ENCODE results near the gene SYF2. TPM values are rescaled to one million over a fixed set of nuclear protein-coding genes. Genes with fewer than 3 reads are reported as not detected.
"Not testable (repeated sequence)": the region's sequence is repeated elsewhere in the genome, so short reads cannot be mapped to it uniquely, and the experiment has no call there.

The SYF2 gene
- total RNA-seq, 1 experiment from 2014 or later, result 30.2 TPM

- intact Hi-C loops (cut with micrococcal nuclease; ENCODE audit: unreplicated experiment); H3K4me1 ChIP-seq (ENCODE audit: insufficient read depth, low read length, poor library complexity, severe bottlenecking); H3K9me3 ChIP-seq (ENCODE audit: low read depth, low read length, poor library complexity, severe bottlenecking); BruUV-seq (replicated peaks); H3K27ac ChIP-seq (ENCODE audit: low read depth, low read length, poor library complexity, severe bottlenecking); H3K36me3 ChIP-seq (ENCODE audit: insufficient read depth, low read length, poor library complexity, severe bottlenecking); CTCF ChIA-PET; POLR2A ChIA-PET (ENCODE audit: low non-redundant PET); H3K27me3 ChIP-seq (replicated peaks; ENCODE audit: insufficient read depth, low read depth, low read length, poor library complexity); H3K4me3 ChIP-seq (ENCODE audit: low read depth, low read length, poor library complexity, severe bottlenecking): not testable (repeated sequence)
- TF ChIP-seq CTCF (conservative IDR thresholded peaks at IDR 0.05; ENCODE audit: low read depth, low read length), result peak; percentile 38
- peak; percentile 36 for DNase-seq (ENCODE audit: low spot score)
Measured at GRCh38 chr1:25259813-25260212, 27.5 kb upstream of the SYF2 start.

GRCh38 chr1:25257196-25257595, 24.9 kb upstream of the SYF2 start:
- H3K36me3 ChIP-seq (ENCODE audit: insufficient read depth, low read length, poor library complexity, severe bottlenecking), result no peaks in the 10 kb centered on the region
- no peaks in the 10 kb centered on the region for H3K27me3 ChIP-seq (replicated peaks; ENCODE audit: insufficient read depth, low read depth, low read length, poor library complexity)
- TF ChIP-seq EZH2 (IDR thresholded peaks at IDR 0.05; ENCODE audit: borderline replicate concordance, low read depth, low read length, poor library complexity, severe bottlenecking) (no peak), CTCF (conservative IDR thresholded peaks at IDR 0.05; ENCODE audit: low read depth, low read length) (no peak)
- no TSS peak for BruUV-seq (replicated peaks)
- H3K9me3 ChIP-seq (ENCODE audit: low read depth, low read length, poor library complexity, severe bottlenecking), result no peaks in the 10 kb centered on the region
- ChIA-PET POLR2A (ENCODE audit: low non-redundant PET) (no interaction called here), CTCF (no interaction called here)
- peaks cover 3% of the 10 kb centered on the region for H3K4me1 ChIP-seq (ENCODE audit: insufficient read depth, low read length, poor library complexity, severe bottlenecking)
- H3K4me3 ChIP-seq (ENCODE audit: low read depth, low read length, poor library complexity, severe bottlenecking), result no peak overlapping the region
- no peak for DNase-seq (ENCODE audit: low spot score)
- H3K27ac ChIP-seq (ENCODE audit: low read depth, low read length, poor library complexity, severe bottlenecking), result no peak overlapping the region
- intact Hi-C loops (cut with micrococcal nuclease; ENCODE audit: unreplicated experiment), result no loop called here

- Histone ChIP-seq H3K27ac (ENCODE audit: low read depth, low read length, poor library complexity, severe bottlenecking) (no peak overlapping the region), H3K9me3 (ENCODE audit: low read depth, low read length, poor library complexity, severe bottlenecking) (no peaks in the 10 kb centered on the region), H3K36me3 (ENCODE audit: insufficient read depth, low read length, poor library complexity, severe bottlenecking) (no peaks in the 10 kb centered on the region), H3K4me3 (ENCODE audit: low read depth, low read length, poor library complexity, severe bottlenecking) (no peak overlapping the region), H3K27me3 (replicated peaks; ENCODE audit: insufficient read depth, low read depth, low read length, poor library complexity) (no peaks in the 10 kb centered on the region), H3K4me1 (ENCODE audit: insufficient read depth, low read length, poor library complexity, severe bottlenecking) (peaks cover 3% of the 10 kb centered on the region)
- POLR2A ChIA-PET (ENCODE audit: low non-redundant PET), result no interaction called here
- intact Hi-C loops (cut with micrococcal nuclease; ENCODE audit: unreplicated experiment), result no loop called here
- CTCF ChIA-PET, result no interaction called here
- DNase-seq (ENCODE audit: low spot score), result peak; percentile 0
- BruUV-seq (replicated peaks), result no TSS peak
- TF ChIP-seq EZH2 (IDR thresholded peaks at IDR 0.05; ENCODE audit: borderline replicate concordance, low read depth, low read length, poor library complexity, severe bottlenecking) (no peak), CTCF (conservative IDR thresholded peaks at IDR 0.05; ENCODE audit: low read depth, low read length) (no peak)
Measured at GRCh38 chr1:25256578-25256965, 24.3 kb upstream of the SYF2 start.

All from A673 (cell line).